ENCODE results near the gene LMNA.

GRCh38 chr1:156130578-156130942 lies 16.0 kb downstream of the LMNA start:
- TF ChIP-seq POLR2A (IDR thresholded peaks at IDR 0.05) (no peak), CTCF (IDR thresholded peaks at IDR 0.05 in 8 of 11, conservative IDR thresholded peaks at IDR 0.05 in 3 of 11) (peak in 6 of 11 experiments; percentile 7 to 70 (median 28)), POLR2AphosphoS5 (IDR thresholded peaks at IDR 0.05) (no peak)

Data from spleen (tissue), 7 donors.